NK-92 (cell line): ENCODE measurements around the gene DNAJC18.
A peak's percentile ranks its signal among the peaks of the same experiment; 100 is the strongest.

ENCODE experiments used
- DNase-seq: peaks from one replicate; lab custom pipeline; 2025; ENCODE audit not compliant: unreplicated experiment; lab: John Stamatoyannopoulos, UW

Gene DNAJC18

DNA sequence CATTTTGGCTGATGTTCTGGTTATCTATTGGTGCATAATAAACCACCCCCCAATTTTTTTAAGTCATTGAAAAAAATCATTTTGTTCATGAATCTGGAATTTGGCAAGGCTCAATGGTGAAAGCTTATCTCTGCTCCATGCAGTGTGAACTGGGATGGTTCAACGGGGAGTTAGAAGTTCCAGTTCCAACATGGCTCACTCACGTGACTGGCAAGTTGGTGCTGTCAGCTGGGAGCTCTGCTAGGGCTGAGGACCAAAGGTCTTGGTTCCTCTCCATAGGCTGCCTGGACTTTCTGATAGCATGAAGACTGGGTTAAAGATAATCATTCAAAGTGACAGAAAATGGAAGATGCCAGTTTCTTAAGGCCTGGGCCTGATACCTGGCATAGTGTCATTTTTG is 32.4 kb downstream of the DNAJC18 start:
- DNase-seq = no peak

DNA sequence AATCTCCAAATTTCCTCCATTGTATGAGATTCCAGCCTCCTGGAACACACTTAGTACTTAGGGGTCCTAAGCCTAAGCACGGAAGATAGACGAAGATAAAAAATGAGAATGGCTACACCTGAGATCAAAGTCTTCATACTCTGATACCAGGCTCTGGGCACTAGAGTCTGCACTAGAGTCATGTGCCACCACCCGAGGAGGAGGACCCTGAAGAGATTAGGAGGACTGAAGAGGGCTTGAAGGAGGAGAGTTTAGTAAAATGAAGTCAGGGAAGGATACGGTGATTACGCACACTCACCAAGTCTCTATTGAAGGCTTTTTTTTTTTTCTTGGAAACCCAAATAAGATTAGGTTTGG is 34.9 kb downstream of the DNAJC18 start:
- no peak for DNase-seq

DNA sequence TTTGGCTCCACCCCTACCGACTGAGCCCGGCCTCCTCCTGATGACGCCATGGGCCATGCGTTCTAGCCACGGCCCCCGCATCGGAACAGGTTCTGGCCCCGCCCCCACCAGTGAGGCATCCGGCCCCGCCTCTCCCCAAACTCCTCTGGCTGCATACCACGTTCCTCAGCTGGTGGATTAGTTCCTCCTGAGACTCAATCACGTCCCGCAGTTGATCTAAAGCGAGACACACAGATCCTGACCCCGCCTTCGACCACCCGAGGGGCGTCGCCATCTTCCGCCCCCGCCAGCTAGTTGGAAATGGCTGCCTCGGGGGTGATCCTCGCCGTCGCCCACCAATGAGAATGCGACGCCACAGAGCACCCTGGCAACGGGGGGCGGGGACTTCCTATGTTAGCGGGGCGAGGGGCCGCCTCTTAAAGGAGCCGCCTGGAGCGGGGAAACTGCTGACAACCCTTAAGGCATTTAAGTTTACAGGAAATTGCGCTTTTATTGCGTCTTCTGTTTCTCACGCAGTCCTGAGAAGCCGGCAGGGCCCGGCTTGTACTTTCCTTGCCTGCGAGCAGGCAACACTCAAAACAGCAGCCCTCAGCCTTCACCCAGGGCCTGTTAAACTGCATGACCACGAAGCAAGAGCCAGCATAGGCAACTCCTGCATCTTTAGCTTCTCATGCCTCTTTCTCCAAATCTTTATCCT is 35.4 kb downstream of the DNAJC18 start, which contains the start of gene SPATA24:
Gene SPATA24 (minus strand): TSS at position 303 of the 697 bp plus-strand sequence. CDS start 29 bp downstream, at position 274.
- DNase-seq = peak; percentile 78

DNA sequence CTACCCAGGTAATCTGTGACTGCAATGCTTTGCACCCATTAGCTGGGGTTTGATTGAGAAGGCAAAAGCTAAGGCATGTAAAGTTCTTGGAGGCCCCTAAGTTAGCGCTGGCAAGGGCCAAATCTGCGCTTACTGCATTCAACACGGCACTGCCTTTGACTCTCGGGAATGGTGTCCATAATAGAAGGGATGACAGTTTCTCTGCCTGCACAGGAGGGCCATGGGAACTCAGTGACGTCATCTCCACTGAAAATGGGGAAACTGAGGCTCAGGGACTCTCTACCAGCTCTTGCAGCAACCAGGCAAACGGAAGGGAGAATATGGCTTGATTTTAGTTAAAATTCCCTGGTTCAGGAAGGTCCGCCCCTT is 35.9 kb downstream of the DNAJC18 start:
- DNase-seq = no peak

DNA sequence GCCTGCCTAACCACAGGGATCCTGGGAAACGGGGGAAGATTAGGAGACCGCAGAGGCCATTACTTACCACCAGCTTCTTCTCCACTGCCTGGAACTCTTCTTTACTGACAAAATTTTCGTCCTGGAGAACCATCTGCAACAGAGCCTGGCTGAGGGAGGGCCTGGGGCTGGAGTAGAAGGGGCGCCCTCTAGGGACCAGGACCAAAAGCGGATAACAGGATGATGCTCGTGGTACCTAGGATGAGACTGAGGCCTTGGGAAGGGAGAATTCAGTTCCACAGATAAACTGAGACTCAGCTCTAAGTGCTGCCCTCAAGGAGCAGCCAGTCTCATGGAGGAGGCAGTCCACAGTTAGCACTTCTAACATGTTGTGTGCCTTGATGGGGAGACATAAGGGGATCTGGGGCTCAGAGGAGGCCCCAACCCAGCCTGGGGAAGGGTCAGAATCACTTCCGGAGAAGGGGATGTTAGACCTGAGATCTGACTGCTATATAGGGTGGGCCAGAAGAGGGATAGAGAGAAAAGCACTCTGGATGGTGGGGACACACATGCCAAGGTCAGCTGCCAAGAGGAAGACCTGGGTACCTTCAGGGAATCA is 36.7 kb downstream of the DNAJC18 start:
- DNase-seq = no peak

DNA sequence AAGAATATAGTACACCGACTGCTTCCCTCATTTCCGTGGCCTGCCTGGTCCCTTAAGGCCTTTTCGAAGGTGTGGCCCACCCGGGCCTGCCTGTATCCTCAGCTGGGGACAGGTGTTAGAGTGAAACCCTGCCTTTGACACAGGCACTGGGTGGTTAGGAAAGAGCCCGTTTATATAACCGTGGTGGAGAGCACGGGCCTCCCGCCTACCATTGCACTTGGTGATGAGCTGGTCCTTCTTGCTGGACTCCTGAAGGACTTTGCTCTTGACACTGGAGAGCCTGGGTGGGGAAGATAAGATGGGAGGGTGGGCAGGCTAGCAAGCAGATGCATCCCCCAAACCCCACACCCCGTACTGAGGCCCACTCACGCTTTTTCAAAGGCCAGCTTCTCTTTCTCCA is 37.8 kb downstream of the DNAJC18 start:
- no peak for DNase-seq

DNA sequence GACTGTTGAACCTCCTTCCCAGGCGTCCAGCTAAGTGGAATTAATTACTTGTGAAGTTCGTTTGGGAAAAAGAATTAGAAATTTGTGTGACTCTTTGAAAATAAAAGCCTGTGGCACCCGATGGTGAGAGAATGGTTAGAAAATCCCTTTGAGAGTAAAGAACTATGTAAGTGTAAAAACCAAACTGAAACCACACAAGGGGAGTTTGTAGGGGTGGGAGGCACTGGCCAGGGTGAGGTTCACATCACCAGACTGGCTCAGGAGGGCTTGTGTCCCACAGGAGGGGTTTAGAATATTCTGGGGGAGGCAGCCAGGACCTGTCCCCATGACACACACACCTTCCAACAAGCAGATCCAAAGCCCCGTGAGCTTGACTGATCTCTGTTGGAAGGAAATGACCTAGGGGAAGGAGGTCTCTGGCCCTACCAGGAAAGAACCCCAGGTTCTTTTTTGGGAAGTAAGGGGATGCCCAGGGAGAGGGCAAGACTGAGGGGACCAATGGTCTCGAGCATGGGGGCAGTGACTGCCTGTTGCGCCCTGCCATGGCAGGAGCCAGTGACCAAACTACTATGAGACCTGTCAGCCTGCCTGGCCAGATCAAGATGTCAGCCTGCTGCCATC is 39.7 kb downstream of the DNAJC18 start:
- no peak for DNase-seq

DNA sequence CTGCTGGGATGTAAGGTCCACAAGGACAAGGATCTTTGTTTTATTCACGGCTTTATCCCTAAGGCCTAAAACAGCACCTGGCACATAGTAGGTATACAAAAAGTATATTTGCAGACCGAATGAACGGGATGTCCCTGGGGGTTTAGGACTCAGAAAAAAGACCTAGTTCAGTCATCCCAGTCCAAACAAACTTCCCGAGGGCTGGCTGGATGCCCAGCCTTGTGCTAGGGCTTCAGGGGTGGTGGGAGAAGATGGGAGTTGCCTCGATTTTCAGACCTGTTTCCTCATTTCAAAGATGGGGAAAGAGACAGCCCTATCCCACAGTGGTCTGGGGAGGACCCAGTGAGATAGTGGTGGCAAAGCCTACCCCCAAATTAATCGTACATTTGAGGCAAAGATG is 41.4 kb downstream of the DNAJC18 start:
- no peak for DNase-seq

DNA sequence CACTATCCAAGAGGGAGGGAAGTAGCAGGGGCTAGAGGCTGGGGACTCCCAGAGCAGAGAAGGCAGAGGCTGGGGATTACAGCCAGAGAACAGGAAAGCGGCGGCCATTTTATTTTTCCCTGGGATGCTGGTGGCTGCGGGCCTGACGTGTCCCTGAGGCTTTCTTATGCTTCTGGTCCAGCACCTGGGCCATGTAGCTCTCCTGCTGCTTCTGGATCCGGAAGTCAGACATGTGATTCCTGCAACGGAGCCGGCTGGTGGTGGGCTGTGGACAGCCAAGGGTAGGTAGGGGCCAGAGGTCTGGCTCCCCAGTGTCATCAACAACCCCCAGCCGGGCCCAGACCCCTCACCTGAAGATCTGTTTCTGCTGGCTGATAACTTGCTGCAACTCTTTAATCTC is 42.6 kb downstream of the DNAJC18 start:
- no peak for DNase-seq

DNA sequence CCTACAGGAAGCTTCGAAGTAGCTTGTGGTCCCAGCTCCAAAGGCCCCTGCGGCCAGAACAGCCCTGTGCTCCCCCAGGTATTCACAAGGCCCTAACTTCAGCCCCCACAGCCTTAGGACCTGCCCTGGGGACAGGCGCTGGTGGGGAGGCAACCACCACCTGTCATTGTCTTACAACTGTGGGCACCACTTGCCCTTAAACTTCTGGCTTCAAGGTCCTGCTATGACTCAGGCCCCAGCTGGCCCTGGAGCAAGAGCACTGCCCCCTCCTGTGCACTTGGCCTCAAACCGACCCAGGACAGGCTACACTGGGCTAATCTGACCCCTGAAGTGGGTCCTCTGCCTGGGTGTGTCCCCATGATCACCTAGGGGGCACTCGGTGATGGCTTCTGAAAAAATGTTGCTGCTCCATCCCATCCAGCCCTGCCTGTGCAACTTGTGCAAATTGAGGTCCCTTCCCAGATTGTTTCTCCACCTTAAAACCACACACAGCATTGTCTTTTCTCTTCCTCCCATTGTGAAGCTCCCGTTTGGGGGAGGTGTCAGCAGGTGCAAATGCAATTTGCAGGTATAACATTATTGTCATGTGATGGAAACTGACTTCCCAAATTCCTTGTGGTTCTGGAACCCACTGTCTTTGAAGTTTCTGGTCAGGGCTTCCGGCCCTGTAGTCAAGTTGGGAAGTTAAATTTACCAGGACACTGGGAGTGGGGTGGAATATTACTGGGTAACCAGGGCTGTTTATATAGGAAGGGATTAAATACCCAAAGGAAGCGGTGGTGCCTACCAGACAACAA is 43.3 kb downstream of the DNAJC18 start:
- DNase-seq = no peak

DNA sequence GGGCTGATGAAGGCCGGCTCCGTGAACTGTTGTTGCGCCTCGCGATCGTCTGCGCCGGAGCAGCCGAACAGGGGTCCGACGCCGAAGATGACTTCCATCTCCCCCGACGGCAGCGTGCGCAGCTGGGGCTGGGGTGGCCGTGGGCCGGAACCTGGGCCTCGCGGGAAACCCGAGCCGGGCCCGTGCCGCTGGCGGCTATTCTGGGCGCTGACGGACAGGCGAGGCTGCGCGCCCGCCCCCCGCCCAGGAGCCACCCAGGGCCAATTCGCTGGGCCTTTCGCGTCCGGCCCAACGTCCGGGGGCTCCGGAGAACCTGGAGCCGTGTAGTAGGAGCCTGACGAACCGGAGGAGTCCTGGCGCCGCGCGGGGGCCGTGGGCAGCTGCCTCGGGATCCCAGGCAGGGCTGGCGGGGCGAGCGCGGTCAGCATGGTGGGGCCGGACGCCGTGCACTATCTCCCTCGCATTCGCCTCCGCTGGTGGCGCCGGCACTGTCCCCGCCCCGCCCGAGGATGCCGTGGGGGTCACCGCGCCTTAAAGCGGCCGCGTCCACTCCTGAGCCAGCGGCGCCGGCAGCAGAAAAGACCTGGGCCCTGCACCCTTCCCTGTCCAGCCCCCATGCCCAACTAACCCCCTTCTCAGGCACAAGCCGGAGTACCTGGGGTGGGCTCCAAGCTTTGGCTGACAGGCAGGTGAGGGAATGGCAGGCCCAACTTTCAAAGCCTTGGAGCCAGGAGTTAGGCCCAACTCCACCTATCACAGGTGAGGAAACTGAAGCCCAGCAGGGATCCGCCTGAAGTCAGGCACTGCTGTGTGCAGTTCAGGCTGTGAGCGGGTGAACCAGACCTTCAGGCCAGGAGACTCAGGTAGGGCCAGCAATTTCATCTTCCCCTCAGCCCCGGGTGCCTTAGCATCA is 44.4 kb downstream of the DNAJC18 start, which contains the start of gene PROB1:
Gene PROB1 (minus strand): TSS at position 451 of the 913 bp plus-strand sequence. CDS start 23 bp downstream, at position 428.
- no peak for DNase-seq

DNA sequence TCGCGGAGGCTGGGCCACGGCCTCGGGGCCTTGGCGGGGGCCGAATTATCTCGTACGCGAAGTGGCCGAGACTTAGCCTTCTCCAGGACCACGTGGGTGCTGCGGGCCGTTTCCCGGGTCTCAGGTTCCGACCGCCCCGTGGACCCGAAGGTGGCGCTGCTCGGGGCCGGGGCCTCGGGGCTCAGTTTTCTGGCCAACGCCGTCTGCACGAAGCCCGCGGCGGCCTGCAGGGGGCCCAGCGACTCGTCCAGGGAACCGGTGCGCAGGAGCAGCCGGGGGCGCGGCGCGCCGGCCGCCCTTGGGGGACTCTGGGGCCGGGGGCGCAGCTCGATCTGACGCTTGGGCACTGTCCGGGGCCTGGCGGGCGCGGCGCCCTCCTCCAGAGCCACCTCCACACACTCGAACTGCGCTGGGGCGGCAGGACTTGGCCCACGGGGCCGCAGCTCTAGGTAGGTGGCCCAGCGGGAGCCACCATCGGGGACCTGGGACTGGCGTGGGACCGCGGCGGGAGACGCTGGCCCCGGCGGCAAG is 45.1 kb downstream of the DNAJC18 start:
- DNase-seq = no peak

DNA sequence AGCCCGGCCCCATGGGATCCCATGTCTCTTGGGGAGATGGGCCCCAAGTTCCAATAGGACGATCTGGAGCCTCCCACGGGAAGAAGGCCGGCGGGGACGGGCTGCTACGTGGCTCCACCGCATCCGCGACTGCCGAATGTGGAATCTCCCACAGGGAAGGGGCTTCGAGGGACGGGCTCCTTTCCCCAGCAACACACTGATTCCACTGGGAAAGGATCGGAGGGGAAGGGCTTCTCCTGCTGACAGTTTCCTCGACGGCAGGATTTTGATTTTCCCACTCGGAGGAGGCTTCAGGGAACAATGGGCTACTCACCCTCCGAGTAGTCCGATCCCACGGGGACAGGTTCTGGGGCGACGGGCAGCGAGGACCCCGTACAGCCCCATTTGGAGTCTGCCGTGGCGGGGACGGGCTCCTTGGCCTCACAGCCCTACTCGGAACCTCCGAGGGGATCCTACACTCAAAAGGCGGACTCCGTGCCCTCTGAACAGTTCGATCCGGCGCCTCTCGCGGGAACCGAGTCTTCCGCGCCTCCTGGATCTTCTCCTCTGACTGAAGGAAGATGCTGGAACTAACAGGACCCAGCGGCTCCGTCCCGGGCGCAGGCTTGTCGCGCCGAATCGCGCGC is 45.7 kb downstream of the DNAJC18 start:
- no peak for DNase-seq

DNA sequence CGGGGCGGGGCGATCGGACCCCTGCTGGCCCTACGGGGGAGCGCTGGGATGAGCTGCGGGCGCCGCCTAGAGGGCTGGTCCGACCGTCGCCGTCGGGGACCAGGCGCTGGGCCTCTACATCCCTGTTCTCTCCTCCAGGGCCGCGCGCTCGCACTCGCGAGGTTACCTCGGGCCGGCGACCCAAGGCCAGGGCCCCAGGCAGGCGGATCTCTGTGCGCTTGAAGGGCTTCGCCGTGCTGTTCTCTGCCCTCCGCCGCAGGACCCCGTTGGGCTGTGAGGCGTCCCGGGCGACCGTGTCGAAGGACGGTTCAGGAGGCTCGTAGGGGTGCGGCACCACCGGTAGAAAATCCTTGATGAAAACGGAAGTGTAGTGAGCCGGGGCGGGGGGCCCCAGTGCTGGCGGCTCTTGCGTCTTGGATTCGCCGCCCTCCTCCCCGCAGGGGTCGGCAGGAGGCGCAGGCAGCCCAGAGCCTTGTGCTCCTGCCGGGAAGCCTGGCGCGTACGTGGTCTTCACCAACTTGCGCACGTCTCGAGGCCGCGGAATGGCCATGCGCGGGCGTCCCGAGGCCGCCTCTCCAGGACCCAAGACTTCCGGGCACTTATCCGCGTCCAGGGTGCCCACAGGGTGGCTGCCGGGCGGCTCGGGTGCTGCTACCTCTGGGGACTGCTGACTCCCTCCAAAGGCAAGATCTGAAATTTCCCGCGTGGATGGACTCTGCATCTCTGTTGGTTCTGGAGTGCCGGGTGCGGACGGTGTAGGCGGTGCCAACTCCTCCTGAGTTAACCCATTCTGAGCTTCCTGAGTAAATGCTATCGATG is 46.4 kb downstream of the DNAJC18 start:
- DNase-seq = no peak

DNA sequence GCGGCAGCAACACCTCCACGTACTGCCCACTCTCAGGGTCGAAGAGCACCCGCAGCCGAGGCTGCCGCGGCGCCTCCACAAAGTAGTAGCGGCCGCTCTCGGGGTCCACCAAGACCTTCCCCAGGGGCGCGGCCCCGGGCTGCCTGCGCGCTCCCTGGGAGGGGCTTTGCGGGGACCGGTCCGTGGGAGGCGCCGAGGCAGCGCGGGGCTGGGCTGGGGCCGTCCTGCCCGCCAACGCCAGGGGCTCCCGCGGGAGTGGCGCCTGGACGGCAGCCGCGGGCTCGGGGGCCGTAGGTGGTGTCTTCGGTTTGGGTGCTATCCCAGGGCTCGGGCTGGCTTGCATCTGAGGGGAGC is 47.0 kb downstream of the DNAJC18 start:
- DNase-seq = no peak

DNA sequence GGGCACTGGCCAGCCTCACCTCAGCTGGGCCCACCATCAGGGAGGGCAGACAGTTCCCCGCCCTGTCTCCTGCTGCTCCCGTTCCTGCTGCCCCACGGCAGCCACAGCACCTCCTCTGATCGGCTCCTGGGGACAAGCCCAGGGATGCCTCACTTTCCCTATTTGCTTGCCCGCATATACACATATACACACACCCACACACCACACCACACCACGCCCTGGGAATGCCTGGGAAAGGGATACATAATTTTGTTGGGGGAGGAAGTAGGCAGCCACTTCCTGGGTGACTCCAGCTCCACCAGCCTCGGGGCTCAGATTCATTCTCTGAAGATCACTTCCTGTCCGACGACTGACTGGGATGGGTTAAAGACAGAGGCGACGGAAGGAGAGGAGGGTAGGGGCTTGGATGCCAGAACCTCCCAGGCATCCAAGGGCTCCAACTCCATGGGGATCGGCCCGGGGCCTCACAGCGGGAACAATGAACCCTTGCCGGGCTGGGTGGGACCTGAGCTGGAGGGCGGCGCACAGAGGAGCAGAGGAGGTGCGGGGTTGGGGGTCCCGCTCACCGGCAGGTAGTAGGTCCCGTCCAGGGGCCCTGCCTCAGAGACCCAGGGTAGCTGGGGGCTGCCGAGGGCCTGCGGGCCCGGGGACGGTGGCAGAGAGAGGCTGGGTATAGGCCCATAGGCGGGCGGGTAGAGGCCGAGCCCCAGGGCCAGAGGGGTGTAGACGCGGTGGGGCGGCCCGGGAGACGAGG is 47.6 kb downstream of the DNAJC18 start:
- no peak for DNase-seq

DNA sequence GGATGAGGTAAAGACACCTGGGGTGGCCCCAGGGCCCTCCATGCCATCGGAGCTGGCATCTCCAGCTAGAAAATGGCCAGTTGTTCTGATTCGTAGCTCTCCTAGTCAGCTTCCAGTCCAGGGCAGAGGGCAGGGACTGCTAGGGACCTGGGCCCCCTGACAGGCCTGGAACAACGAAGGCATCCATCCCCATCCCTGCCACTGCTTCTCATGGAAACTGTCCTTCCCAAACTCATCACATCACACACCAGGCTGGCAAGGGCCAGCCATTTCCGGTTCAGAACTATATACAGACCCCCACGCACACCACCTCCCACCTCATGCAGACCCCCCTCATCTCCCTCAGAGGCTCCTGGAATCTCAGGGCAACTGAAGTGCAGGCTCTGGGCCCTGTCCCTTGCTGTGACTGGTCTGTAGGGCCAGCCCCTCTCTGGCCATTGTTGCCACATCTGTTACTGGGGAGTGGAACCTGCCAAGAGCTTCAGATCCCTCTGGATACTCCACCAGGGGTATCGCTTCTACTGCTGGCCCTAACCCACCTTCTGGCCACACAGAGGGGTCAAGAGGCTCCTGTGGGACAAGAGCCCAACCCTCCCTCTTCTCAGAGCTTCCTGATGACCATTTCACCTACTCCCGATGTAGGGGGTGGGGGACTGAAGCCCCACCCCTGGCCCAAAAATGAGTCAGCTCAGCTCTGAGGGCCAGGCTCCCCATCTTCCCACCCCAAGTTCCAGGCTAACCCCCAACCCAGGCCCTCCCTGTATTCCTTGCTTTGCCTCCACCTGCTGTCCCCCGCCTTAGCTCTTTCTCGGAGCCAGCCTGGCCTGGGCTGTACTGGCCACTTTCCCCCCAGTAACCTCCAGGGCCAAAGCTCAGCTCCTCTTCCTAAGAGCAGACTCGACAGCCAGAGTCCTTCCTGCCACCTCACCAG is 48.4 kb downstream of the DNAJC18 start:
- DNase-seq = no peak
